Smooth muscle cell (in vitro differentiated cells): ENCODE results near the gene PLD6. TPM values are rescaled to one million over a fixed set of nuclear protein-coding genes. Genes with fewer than 3 reads are reported as not detected.
"Not testable (repeated sequence)": the region's sequence is repeated elsewhere in the genome, so short reads cannot be mapped to it uniquely, and the experiment has no call there.

ENCODE experiments used
- DNase-seq: peaks from one replicate; lab custom pipeline; 2025; ENCODE audit not compliant: unreplicated experiment; lab: John Stamatoyannopoulos, UW
- H2AFZ ChIP-seq: fragments of 200-600 bp; sonication (generic); 2 replicates; pipeline ENCODE4 v1.6.0; 2016; ENCODE audit warnings: antibody characterized with exemption, low read depth, mild to moderate bottlenecking
- H3F3A ChIP-seq: fragments of 200-600 bp; sonication (generic); 2 replicates; pipeline ENCODE4 v1.6.0; 2017; ENCODE audit warnings: antibody characterized with exemption, low read depth
- H3K27ac ChIP-seq: fragments of 200-600 bp; sonication (generic); 2 replicates; pipeline ENCODE4 v1.5.1; 2016; ENCODE audit warnings: low read depth, mild to moderate bottlenecking
- H3K27me3 ChIP-seq: fragments of 200-600 bp; sonication (generic); 2 replicates; pipeline ENCODE4 v1.6.1; 2016; ENCODE audit warnings: low read depth, mild to moderate bottlenecking
- H3K36me3 ChIP-seq: fragments of 200-600 bp; sonication (generic); 2 replicates; pipeline ENCODE4 v1.5.1; 2016; ENCODE audit warnings: low read depth
- H3K4me1 ChIP-seq: fragments of 200-600 bp; sonication (generic); 2 replicates; pipeline ENCODE4 v1.5.1; 2016; ENCODE audit warnings: low read depth
- H3K4me2 ChIP-seq: fragments of 200-600 bp; sonication (generic); 2 replicates; pipeline ENCODE4 v1.6.0; 2016; ENCODE audit warnings: mild to moderate bottlenecking
- H3K4me3 ChIP-seq: fragments of 200-600 bp; sonication (generic); 2 replicates; pipeline ENCODE4 v1.5.1; 2016; ENCODE audit warnings: mild to moderate bottlenecking
- H3K79me2 ChIP-seq: fragments of 200-600 bp; sonication (generic); 2 replicates; pipeline ENCODE4 v1.6.0; 2016; ENCODE audit warnings: low read depth, mild to moderate bottlenecking
- H3K9ac ChIP-seq: fragments of 200-600 bp; sonication (generic); 2 replicates; pipeline ENCODE4 v1.6.0; 2016; ENCODE audit warnings: low read depth
- H3K9me3 ChIP-seq: fragments of 200-600 bp; sonication (generic); replicated peaks from 2 replicates; pipeline ENCODE4 v1.5.1; 2016; ENCODE audit warnings: low read depth
- H4K20me1 ChIP-seq: fragments of 200-600 bp; sonication (generic); 2 replicates; pipeline ENCODE4 v1.6.0; 2016; ENCODE audit warnings: low read depth
- WGBS: methylation state at CpG from one replicate; pipeline ENCODE4 v1.1.7; 2016; ENCODE audit warnings: low lambda C conversion rate; 5-methylcytosine and 5-hydroxymethylcytosine counted together
- polyA plus RNA-seq: library from polyadenylated mRNA; unstranded; fragments of >200 nt; fragmentation: Nextera tagmentation; extraction: Ambion mirVana; gene quantifications from 2 replicates; pipeline ENCODE4 v1.2.1, GENCODE V29; 2016
- total RNA-seq: library from RNA; depleted of rRNA; stranded (reverse); fragments of >200 nt; gene quantifications from 2 replicates; pipeline ENCODE4 v1.2.3, GENCODE V29; 2014
- TF ChIP-seq, protein P1 (sequence below): fragments of 200-600 bp; sonication (generic); IDR thresholded peaks from 2 replicates; pipeline ENCODE4 v1.5.1; 2017; ENCODE audit warnings: borderline replicate concordance, mild to moderate bottlenecking, antibody characterized with exemption; ENCODE audit not compliant: insufficient read depth, poor library complexity, severe bottlenecking

PLD6 gene
- total and polyA plus RNA-seq, 2 experiments from 2014 or later = 0.26 to 0.49 TPM

DNA sequence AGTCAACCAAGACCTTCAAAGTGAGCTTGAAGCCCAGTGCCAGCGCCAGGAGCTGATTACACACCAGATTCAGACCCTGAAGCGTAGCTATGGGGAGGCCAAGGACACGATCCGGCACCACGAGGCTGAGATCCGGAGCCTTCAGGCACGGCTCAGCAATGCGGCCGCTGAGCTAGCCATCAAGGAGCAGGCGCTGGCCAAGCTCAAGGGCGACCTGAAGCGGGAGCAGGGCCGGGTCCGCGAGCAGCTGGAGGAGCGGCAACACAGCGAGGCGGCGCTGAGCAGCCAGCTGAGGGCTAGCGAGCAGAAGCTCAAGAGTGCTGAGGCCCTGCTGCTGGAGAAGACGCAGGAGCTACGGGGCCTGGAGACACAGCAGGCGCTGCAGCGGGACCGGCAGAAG, 42.0 kb downstream of the PLD6 start:
- no peaks in the 10 kb centered on the region for H3K79me2 ChIP-seq
- TF ChIP-seq, protein P1, sequence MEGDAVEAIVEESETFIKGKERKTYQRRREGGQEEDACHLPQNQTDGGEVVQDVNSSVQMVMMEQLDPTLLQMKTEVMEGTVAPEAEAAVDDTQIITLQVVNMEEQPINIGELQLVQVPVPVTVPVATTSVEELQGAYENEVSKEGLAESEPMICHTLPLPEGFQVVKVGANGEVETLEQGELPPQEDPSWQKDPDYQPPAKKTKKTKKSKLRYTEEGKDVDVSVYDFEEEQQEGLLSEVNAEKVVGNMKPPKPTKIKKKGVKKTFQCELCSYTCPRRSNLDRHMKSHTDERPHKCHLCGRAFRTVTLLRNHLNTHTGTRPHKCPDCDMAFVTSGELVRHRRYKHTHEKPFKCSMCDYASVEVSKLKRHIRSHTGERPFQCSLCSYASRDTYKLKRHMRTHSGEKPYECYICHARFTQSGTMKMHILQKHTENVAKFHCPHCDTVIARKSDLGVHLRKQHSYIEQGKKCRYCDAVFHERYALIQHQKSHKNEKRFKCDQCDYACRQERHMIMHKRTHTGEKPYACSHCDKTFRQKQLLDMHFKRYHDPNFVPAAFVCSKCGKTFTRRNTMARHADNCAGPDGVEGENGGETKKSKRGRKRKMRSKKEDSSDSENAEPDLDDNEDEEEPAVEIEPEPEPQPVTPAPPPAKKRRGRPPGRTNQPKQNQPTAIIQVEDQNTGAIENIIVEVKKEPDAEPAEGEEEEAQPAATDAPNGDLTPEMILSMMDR = no peak
- DNase-seq = no peak
- H3K9me3 ChIP-seq = no peaks in the 10 kb centered on the region
- H3K36me3 ChIP-seq = peaks cover 8% of the 10 kb centered on the region
- peaks cover 26% of the 10 kb centered on the region for H4K20me1 ChIP-seq
- H2AFZ ChIP-seq = no peak overlapping the region
- H3K4me1 ChIP-seq = no peaks in the 10 kb centered on the region
- 97% methylated on average over 25 of the region's 25 CpGs for WGBS
- H3F3A ChIP-seq = no peaks in the 10 kb centered on the region
- no peak overlapping the region for H3K4me3 ChIP-seq
- H3K27ac ChIP-seq = no peak overlapping the region
- H3K4me2 ChIP-seq = no peak overlapping the region
- H3K9ac ChIP-seq = no peak overlapping the region
- no peaks in the 10 kb centered on the region for H3K27me3 ChIP-seq

GRCh38 chr17:17161759-17162158, 44.4 kb downstream of the PLD6 start:
- DNase-seq = no peak
- Histone ChIP-seq H3K4me2 (no peak overlapping the region), H3K27ac (no peak overlapping the region), H3K79me2 (no peaks in the 10 kb centered on the region), H3K9me3 (no peaks in the 10 kb centered on the region), H3K36me3 (peaks cover 8% of the 10 kb centered on the region), H3K4me1 (no peaks in the 10 kb centered on the region), H3F3A (no peaks in the 10 kb centered on the region), H2AFZ (no peak overlapping the region), H4K20me1 (peaks cover 17% of the 10 kb centered on the region), H3K4me3 (no peak overlapping the region), H3K27me3 (no peaks in the 10 kb centered on the region), H3K9ac (no peak overlapping the region)
- 97% methylated on average over 4 of the region's 4 CpGs for WGBS
- TF ChIP-seq, protein P1 = no peak

DNA sequence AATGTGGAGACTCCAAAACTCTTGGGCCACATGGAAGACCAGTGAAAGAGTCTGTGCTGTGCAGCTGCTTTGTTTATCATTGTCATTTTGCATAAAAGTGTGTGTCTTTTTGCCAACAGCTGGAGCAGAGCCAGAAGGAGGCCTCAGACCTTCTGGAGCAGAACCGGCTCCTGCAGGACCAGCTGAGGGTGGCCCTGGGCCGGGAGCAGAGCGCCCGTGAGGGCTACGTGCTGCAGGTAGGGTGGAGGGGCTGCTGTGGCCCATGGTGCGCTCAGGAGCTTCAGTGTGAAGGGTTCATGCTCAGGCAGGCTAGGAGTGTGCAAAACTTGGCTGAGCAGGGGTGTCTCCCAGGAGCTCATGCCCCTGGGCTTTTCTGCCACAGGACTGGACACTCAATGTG, 45.0 kb downstream of the PLD6 start:
- Histone ChIP-seq H3K27me3 (no peaks in the 10 kb centered on the region), H3K9ac (no peak overlapping the region), H2AFZ (no peak overlapping the region), H3K4me1 (no peaks in the 10 kb centered on the region), H3K27ac (no peak overlapping the region), H3K36me3 (peaks cover 8% of the 10 kb centered on the region), H4K20me1 (peaks cover 23% of the 10 kb centered on the region), H3F3A (no peaks in the 10 kb centered on the region), H3K4me3 (no peak overlapping the region), H3K79me2 (no peaks in the 10 kb centered on the region), H3K4me2 (no peak overlapping the region), H3K9me3 (no peaks in the 10 kb centered on the region)
- 97% methylated on average over 6 of the region's 6 CpGs for WGBS
- TF ChIP-seq, protein P1 = no peak
- no peak for DNase-seq

GRCh38 chr17:17159571-17159970, 46.6 kb downstream of the PLD6 start:
- no peak overlapping the region for H2AFZ ChIP-seq
- H3K4me1 ChIP-seq = no peaks in the 10 kb centered on the region
- no peaks in the 10 kb centered on the region for H3F3A ChIP-seq
- TF ChIP-seq, protein P1 = no peak
- H3K27me3 ChIP-seq = no peaks in the 10 kb centered on the region
- H3K4me2 ChIP-seq = no peak overlapping the region
- H3K36me3 ChIP-seq = peaks cover under 1% of the 10 kb centered on the region
- no peak overlapping the region for H3K9ac ChIP-seq
- H3K4me3 ChIP-seq = no peak overlapping the region
- no peaks in the 10 kb centered on the region for H3K9me3 ChIP-seq
- H3K79me2 ChIP-seq = no peaks in the 10 kb centered on the region
- DNase-seq = no peak
- no peak overlapping the region for H3K27ac ChIP-seq
- H4K20me1 ChIP-seq = peaks cover 33% of the 10 kb centered on the region
- 92% methylated on average over 4 of the region's 4 CpGs for WGBS

DNA sequence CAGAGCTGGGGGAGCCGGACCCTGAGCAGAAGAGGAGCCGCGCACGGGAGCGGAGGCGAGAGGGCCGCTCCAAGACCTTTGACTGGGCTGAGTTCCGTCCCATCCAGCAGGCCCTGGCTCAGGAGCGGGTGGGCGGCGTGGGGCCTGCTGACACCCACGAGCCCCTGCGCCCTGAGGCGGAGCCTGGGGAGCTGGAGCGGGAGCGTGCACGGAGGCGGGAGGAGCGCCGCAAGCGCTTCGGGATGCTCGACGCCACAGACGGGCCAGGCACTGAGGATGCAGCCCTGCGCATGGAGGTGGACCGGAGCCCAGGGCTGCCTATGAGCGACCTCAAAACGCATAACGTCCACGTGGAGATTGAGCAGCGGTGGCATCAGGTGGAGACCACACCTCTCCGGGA, 47.6 kb downstream of the PLD6 start:
- H3K36me3 ChIP-seq, H3K9me3 ChIP-seq, H3K27me3 ChIP-seq, H2AFZ ChIP-seq, H3K9ac ChIP-seq, H3K4me1 ChIP-seq, H3K4me2 ChIP-seq, H3K4me3 ChIP-seq, DNase-seq, H3K79me2 ChIP-seq, H3F3A ChIP-seq, H3K27ac ChIP-seq: not testable (repeated sequence)
- peaks cover 40% of the 10 kb centered on the region for H4K20me1 ChIP-seq
- 96% methylated on average over 33 of the region's 33 CpGs for WGBS
